HCEC 1CT (cell line): Measurements from ENCODE around the gene ZNF624.
"Not testable (repeated sequence)": the region's sequence is repeated elsewhere in the genome, so short reads cannot be mapped to it uniquely, and the experiment has no call there.

Source experiments
- DNase-seq: peaks from one replicate; pipeline ENCODE4 v3.0.0-alpha.2; 2017

The ZNF624 gene

GRCh38 chr17:16653367-16654041, at the start of gene ZNF624:
Gene ZNF624, minus strand, starts transcription at chr17:16653850.
- DNase-seq = peak; percentile 83

GRCh38 chr17:16697603-16698002, 44.0 kb upstream of the ZNF624 start:
- not testable (repeated sequence) for DNase-seq

GRCh38 chr17:16690447-16690846, 36.8 kb upstream of the ZNF624 start:
- DNase-seq = not testable (repeated sequence)

GRCh38 chr17:16689731-16690281, 36.2 kb upstream of the ZNF624 start, which contains the start of gene CCDC144A:
Gene CCDC144A, plus strand, starts transcription at chr17:16690241. Its CDS starts 160 bp downstream, at chr17:16690401.
- not testable (repeated sequence) for DNase-seq

- DNase-seq = not testable (repeated sequence)
These were observed 33.5 kb upstream of the ZNF624 start for GRCh38 chr17:16687151-16687550.

GRCh38 chr17:16686019-16686418, 32.4 kb upstream of the ZNF624 start:
- not testable (repeated sequence) for DNase-seq

- DNase-seq = not testable (repeated sequence)
These were observed 29.9 kb upstream of the ZNF624 start for GRCh38 chr17:16683290-16684138.

- no peak for DNase-seq
These were observed 23.1 kb upstream of the ZNF624 start for GRCh38 chr17:16676676-16677268.

GRCh38 chr17:16666907-16667636, 13.4 kb upstream of the ZNF624 start:
- not testable (repeated sequence) for DNase-seq

GRCh38 chr17:16666553-16666906, 12.9 kb upstream of the ZNF624 start:
- DNase-seq = not testable (repeated sequence)

GRCh38 chr17:16662936-16663335, 9.3 kb upstream of the ZNF624 start:
- no peak for DNase-seq

- DNase-seq = no peak
These were observed 7.6 kb upstream of the ZNF624 start for GRCh38 chr17:16661217-16661616.

GRCh38 chr17:16652847-16653366, 743 bp downstream of the ZNF624 start:
- peak; percentile 1 for DNase-seq

- DNase-seq = no peak
These were observed 1.4 kb downstream of the ZNF624 start for GRCh38 chr17:16652252-16652651.

GRCh38 chr17:16649585-16649984, 4.1 kb downstream of the ZNF624 start:
- no peak for DNase-seq

- no peak for DNase-seq
These were observed 14.2 kb downstream of the ZNF624 start for GRCh38 chr17:16639438-16639837.

GRCh38 chr17:16623282-16623681, 30.4 kb downstream of the ZNF624 start:
- no peak for DNase-seq

- no peak for DNase-seq
These were observed 30.9 kb downstream of the ZNF624 start for GRCh38 chr17:16622540-16623277.

GRCh38 chr17:16617481-16618060, 36.1 kb downstream of the ZNF624 start:
- DNase-seq = no peak

GRCh38 chr17:16599537-16599936, 54.1 kb downstream of the ZNF624 start:
- no peak for DNase-seq
